GM18520 (cell line): Measurements from ENCODE around the gene XIST.
A peak's percentile ranks its signal among the peaks of the same experiment; 100 is the strongest.
"Not testable (repeated sequence)": the region's sequence is repeated elsewhere in the genome, so short reads cannot be mapped to it uniquely, and the experiment has no call there.

Source experiments
- ATAC-seq: cut with Tn5 transposase; IDR thresholded peaks from one replicate; pipeline ENCODE4 v1.9.1; 2021; ENCODE audit not compliant: unreplicated experiment

The XIST gene

DNA sequence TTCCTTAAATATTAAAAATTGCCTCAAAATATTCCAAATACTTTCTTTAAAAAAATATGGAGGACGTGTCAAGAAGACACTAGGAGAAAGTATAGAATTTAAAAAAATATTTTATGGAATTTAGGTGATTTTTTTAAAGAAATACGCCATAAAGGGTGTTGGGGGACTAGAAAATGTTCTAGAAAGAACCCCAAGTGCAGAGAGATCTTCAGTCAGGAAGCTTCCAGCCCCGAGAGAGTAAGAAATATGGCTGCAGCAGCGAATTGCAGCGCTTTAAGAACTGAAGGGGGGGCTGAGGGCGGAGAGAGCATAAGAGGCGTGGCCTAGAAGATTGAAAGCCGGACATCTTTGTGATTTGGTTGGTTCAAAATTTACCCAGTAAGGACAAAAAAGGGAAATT, at the start of gene XIST:
XIST (minus strand) TSS at position 248 of the 400 bp plus-strand sequence.
- ATAC-seq = no peak

DNA sequence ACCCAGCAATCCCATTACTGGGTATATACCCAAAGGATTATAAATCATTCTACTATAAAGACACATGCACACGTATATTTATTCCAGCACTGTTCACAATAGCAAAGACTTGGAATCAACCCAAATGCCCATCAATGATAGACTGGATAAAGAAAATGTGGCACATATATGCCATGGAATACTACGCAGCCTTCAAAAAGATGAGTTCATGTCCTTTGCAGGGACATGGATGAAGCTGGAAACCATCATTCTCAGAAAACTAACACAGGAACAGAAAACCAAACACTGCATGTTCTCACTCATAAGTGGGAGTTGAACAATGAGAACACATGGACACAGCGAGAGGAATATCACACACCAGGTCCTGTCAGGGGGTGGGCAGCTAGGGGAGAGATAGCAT, 45.8 kb upstream of the XIST start:
- not testable (repeated sequence) for ATAC-seq

DNA sequence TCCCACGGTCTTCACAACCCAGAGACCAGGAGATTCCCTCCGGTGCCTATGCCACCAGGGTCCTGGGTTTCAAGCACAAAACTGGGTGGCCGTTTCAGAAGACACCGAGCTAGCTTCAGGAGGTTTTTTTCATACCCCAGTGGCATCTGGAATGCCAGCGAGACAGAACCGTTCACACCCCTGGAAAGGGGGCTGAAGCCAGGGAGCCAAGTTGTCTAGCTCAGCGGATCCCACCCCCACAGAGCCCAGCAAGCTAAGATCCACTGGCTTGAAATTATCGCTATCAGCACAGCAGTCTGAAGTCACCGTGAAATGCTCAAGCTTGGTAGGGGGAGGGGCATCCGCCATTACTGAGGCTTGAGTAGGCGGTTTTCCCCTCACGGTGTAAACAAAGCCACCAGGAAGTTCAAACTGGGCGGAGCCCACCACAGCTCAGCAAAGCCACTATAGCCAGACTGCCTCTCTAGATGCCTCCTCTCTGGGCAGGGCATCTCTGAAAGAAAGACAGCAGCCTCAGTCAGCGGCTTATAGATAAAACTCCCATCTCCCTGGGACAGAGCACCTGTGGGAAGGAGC, 40.1 kb upstream of the XIST start:
- not testable (repeated sequence) for ATAC-seq

DNA sequence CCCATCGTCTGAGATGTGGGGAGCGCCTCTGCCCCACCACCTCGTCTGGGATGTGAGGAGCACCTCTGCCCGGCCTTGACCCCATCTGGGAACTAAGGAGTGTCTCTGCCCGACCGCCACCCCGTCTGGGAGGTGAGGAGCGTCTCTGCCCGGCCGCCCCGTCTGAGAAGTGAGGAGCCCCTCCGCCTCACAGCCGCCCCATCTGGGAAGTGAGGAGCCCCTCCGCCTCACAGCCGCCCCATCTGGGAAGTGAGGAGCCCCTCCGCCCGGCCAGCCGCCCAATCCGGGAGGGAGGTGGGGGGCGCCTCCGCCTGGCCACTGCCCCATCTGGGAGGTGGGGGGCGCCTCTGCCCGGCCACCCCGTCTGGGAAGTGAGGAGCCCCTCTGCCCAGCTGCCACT, 29.7 kb upstream of the XIST start:
- not testable (repeated sequence) for ATAC-seq

DNA sequence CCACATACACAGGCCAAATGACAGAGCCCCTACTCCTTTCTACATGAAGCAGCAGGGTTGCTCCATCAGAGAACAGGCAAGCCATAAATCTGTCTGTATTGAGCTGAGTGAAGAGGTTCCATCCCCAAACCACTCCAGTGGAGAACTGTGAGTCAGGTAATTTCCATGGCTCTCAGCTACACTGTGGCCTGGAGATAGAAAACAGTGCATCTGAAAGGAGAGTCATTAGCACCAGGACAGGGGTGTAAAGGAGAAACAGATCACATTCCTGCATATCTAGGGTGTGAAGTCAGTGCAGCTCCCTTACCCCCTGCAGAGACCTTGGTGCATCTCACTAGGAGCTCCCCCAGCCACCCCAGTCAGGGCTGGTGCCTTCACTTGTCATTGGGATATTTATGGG, 25.2 kb upstream of the XIST start:
- no peak for ATAC-seq

DNA sequence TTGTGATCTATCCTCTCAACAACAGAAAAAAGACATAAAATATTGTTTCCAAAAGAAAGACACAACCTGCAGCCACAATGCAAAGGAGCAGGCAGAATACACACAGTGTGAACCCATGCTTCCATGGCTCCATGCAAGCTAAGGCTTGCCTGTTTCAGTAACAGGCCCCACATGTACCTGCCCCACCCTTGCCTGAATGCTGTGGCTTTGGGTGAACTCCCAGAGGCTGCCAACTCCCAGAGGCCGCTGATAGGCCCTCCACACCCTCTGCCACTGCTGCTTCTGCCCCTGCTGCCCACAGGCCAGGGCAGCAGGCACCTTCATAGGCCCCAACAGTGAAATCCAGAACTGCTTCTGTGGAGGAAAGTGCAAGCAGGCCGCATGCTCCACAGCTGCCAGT, 24.4 kb upstream of the XIST start:
- no peak for ATAC-seq

DNA sequence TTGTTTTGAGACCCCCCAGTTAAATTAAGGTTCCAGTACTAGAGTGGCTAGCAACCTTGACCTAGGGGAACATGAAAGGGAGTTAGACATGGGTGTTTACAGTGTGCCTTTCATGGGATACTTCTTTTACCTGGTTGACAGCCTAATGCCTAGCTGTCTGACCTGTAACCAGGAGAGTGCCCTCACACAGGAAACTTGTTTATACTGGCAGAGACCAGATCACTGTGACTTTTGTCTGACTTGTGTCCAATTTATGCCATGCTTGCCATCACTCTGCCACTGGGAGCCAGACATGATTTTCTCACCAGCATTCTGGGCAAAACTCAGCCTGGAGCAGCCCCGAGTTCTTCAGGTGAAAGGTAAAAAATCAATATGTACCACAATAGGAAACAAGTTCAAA, 16.4 kb upstream of the XIST start:
- ATAC-seq = no peak

DNA sequence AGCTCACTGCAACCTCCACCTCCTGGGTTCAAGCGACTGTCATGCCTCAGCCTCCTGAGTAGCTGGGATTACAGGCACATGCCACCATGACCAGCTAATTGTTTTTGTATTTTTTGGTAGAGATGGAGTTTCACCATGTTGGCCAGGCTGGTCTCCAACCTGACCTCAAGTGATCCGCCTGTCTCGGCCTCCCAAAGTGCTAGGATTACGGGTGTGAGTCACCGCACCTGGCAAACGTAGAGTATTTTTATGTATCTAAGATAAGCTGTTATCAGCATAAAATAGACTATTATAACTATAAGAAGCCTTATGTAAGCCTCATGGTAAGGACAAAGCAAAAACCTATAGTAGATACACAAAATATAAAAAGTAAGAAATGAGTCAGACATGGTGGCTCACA, 14.6 kb upstream of the XIST start:
- ATAC-seq = no peak

DNA sequence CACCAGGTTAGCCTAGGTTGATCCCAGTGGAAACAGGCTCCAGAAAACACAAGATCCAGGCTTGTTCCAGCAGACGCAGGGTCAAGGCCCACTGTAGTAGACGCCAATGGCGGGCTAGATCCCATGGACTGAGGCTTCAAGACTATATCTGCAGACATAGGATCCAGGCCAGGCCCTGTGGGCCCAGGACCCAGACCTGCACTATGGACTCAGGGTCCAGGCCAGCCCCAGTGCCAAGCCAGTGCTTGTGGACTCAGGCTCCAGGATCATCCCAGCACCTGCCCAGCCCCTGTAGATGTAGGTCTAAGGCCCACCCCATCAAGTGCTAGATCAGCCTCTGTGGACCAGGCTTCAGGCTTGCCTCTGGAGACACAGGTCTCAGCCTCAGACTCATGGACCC, 11.3 kb upstream of the XIST start:
- no peak for ATAC-seq

DNA sequence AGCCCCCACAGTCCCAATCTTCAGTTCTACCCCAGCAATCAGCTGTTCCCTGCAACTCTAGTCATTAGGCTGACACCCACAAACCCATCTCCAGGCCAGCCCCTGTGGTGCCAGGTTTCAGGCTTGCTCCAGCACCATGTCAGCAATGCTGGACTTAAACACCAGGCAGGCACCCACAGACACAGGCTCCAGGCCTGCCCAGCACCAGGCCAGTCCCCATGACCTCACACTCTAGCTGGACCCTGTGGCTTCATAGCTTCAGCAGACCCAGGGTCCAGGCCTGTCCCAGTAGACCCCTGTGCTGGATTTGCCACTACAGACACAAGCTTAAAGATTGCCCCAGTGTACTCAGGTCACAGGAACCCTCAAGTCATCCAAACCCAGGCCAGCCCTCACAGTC, 10.8 kb upstream of the XIST start:
- ATAC-seq = no peak

DNA sequence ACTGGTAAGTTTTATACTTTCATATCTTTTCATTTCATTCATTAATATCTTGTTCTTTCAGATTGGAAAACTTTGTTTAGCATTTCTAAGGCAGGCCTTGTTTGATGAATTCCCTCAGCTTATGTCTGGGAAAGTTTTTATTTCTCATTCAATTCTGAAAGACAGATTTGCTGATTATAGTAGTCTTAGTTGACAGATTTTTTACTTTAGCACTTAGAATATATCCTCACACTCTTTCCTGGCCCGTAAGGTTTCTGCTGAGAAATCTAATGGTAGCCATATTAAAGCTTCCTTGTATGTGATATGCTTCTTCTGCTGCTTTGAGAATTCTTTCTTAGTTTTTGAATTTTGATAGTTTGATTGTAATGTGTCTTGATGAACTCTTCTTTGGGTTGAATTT, 7.1 kb upstream of the XIST start:
- no peak for ATAC-seq

DNA sequence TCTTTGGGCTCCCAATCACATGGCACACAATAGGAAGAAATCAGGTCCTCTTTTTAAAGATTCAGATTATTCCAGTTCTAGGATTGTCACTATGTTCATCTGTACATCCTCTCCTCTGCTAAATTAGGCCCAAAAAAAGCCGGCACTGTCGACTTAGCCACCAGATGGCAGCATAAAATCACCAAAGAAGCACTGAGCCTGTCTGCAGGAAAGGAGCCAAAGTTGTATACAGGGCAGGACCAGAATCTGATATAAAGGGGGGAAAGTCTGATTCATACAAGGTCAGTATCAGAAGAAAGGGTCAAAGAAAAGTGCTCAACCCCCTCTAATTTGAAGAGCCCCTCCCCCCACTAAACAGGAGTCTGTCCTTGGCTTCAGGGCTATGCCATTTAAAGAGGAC, 3.0 kb upstream of the XIST start:
- no peak for ATAC-seq

DNA sequence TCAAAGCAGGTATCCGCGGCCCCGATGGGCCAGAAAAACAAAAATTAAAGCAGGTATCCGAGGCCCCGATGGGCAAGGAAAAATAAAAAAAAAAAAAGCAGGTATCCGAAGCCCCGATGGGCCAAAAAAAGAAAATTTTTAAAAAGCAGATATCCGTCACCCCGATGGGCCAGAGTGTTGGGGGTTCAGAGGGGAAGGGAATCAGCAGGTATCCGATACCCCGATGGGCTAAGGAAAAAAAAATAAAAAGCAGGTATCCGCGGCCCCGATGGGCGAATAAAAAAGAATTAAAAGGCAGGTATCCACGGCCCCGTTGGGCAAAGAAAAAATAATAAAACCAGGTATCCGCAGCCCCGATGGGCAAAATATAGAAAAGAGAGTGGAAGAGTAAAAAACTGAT, 492 bp downstream of the XIST start:
- no peak for ATAC-seq

DNA sequence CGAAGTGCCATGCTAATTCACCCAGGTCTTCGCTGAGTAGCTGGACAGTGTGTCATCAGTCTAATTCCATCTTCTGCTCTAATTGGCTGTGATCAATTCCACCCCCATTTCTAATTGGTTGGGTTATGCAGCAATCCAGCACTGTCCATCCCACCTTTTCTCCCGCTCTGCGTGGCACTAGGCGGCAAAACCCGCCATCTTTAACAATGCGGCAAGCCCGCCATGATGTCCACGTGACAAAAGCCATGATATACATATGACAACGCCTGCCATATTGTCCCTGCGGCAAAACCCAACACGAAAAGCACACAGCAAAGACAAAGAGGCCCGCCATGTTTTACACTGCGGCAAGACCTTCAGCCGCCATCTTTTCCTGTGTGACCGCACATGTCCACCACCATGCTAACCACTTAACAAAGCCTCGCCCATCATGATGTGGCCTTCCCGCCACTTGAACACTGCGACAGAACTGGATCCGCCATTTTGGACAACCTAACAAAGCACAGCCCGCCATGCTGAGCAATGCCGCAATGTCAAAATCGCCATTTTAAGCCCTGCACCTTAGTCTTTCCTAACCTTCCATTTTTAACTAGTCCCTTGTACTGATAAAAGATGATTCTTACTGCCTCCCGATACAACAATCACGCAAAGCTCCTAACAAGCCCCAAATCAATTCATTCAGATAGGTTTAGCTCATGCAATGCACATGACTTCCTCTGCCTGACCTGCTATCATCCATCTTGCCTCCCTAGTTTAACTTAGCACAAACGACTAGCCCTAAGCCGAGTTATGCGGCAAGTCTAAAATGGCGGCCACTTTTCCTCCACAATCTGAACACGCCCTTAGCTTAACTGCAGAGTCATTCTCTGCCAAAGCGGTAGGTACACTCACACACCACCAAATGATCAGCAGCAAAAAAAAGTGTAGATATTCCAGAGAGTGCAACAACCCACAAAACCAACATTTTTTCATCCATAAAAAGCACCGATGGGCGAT, 1.2 kb downstream of the XIST start:
- peak; percentile 55 for ATAC-seq

DNA sequence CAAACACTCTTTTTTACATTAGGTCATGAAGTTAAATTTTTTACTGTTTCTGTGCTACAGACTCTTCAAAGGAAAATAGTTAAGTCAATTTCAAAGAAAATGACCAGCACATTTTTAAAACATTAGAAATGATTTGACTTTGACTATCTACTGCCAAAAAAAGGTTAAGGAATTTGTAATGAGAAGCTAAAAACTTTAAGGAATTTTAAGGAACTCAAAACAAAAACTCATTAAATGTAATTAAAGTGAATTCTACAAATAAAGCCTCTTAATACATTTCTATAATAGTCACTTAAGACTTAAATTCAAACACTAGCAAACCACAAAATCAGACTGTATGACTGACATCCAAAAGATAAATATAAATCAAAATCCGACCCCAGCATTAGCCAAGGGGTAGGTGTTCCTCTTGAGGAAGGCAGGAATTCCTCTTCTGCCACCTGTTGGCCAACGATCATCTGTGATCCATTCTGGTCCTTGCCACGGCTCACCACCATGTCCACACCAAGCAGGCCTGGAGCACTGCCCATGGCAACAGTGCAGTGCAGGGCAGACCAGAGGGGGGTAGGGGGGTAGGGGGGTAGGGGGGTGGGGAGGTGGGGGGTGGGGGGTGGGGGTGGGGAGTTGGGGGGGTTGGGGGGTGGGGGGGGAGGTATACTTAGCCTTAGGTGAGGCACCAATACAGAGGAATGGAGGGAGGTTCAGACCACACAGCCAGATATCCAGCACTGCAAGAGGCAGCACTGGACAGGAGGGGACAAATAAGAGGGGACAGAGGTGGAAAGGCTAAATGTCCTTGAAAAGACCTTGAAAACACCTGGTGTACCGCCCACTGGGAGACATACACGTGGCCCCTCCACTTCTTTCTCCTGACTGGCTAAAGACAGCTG, 2.1 kb downstream of the XIST start:
- no peak for ATAC-seq

DNA sequence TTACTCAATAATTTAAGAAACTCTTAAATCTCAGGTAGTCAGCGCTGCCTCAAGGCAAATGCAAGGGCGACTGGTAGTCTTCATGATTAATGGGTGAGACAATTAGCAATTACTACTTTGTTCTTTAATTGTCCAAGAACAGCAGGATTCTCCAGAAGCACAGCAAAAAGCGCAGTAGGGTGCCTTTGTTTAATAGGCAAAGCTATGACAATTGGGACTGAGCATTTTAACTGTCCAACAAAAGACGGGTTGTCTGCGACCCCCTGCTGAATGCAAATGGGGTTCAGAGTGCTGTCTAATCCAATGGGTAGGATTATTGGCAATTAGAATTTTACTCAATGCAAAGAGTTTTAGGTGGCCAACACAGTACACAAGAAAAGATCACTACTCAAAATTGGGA, 3.4 kb downstream of the XIST start:
- ATAC-seq = no peak

DNA sequence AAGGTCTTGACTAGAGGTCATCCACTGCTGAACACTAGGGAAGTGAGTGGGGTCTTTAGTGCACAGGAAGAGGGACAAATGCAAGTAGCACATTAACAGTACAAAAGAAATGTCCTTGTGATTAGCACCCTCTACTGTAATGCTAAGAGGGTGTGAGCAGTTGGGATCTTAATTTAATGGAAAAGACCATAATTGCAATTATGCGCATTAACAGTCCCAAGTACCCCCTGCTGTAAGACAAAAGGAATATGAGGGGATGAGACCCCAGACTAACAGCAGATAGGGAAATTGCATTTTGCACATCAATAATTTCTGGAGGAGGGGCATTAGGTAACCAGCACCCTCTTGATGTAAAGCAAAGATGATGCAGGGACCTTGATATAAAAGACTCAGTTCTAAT, 4.5 kb downstream of the XIST start:
- no peak for ATAC-seq

DNA sequence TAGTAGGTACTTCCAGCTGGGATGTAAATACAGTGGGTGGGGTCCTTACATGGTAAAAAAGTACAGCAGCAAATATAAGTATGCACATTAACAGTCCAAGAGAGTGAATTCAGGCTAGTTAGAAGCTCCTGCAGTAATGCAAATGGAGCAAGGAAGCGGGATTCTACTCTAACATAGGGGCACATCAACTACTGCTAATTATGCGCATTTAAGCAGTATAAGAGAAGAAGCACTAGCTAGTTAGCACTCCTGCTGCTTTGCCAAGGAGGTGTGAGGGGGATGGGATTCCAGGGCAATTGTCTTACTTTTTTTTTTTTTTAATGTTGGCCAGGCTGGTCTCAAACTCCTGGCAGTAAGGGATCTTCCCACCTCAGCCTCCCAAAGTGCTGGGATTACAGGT, 5.4 kb downstream of the XIST start:
- ATAC-seq = no peak

DNA sequence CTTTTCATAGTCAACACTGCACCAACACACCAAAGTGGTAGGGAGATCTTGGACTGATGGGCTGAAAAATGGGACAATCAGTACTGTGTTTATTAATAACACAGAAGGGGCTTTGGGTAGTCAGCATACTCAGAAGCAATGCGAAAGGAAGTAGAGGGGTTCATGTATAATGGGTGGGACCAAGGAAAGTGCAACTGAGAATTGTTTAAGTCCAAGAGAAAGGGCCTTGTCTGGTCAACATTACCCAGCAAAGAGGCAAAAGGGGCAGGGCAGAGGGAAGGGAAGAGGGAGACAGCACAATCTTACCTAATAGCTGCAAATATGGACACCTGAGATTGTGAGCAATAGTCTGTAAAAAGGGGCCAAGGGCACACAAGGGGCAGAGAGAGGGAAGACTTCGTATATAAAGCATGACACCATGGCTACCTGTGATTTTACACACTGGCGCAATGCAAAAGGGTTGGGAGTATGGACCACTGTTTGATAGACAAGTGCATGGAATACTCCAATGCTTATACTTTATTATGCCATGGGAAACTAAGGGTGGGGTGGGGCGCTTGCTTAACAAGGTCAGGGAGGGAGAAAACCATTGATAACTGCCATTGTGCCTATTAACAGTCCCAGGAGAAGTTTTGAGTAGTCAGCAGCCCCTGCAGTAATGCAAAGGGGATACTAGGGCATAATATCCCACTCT, 9.8 kb downstream of the XIST start:
- no peak for ATAC-seq

DNA sequence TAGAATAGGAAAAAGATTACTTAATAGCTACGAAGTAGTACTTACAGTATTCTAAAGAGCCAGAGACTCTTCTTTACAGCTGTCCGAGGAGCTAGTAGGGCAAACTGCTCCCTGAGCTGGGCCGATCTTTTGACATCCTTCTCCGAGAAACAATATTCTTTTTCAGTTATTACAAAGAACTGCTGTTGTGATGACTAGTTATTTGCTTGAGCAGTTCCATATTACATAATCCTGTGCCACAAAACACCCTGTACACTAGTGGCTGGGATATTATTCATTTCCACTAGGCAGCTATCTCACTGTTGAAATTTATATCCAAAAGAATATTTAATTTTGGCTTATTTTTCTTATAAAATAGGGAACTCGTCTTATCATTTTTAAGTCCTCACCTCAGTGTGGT, 11.2 kb downstream of the XIST start:
- ATAC-seq = no peak
